ENCODE measurements around the gene NPR1. TPM values are rescaled to one million over a fixed set of nuclear protein-coding genes. Genes with fewer than 3 reads are reported as not detected.

The NPR1 gene
- total and polyA plus RNA-seq, 2 of the 13 experiments (the other 11 are each of a cell fraction or from before 2014, with no cell fraction given), result not detected

GRCh38 chr1:153670859-153671627 lies 7.4 kb upstream of the NPR1 start, which contains the start of gene ILF2 (continued):
- TF ChIP-seq KLF6 (CRISPR knock-in tag; IDR thresholded peaks at IDR 0.05), result no peak
- TF ChIP-seq ZNF572 (CRISPR knock-in tag; IDR thresholded peaks at IDR 0.05), result no peak
- TF ChIP-seq ZBTB43 (CRISPR knock-in tag; conservative IDR thresholded peaks at IDR 0.05), result 0 out of 2 replicates have a peak, but pooled peaks have one; percentile 29
- no peak for TF ChIP-seq MYNN (CRISPR knock-in tag; IDR thresholded peaks at IDR 0.05; ENCODE audit: low read depth)
- TF ChIP-seq FOXA1 (IDR thresholded peaks at IDR 0.05), result no peak
- no peak for TF ChIP-seq FOXA1 (CRISPR knock-in tag; IDR thresholded peaks at IDR 0.05)
- TF ChIP-seq JUNB (CRISPR knock-in tag; IDR thresholded peaks at IDR 0.05; ENCODE audit: borderline replicate concordance), result no peak; the same call in 1 of the 2 replicates
- no peak for TF ChIP-seq MLX (CRISPR knock-in tag; IDR thresholded peaks at IDR 0.05)
- 0 out of 2 replicates have a peak, but pooled peaks have one; percentile 39 for TF ChIP-seq MXD1 (CRISPR knock-in tag; IDR thresholded peaks at IDR 0.05)
- TF ChIP-seq ATF3 (CRISPR knock-in tag; IDR thresholded peaks at IDR 0.05), result no peak
- TF ChIP-seq CENPBD1 (CRISPR knock-in tag; IDR thresholded peaks at IDR 0.05; ENCODE audit: borderline replicate concordance, low read depth), result no peak
- TF ChIP-seq KAT2B (IDR thresholded peaks at IDR 0.05; ENCODE audit: borderline replicate concordance, low read depth, low read length), result 0 out of 2 replicates have a peak, but pooled peaks have one; percentile 24
- no peak for TF ChIP-seq ZNF101 (CRISPR knock-in tag; IDR thresholded peaks at IDR 0.05; ENCODE audit: borderline replicate concordance, low read depth)
- no peak for TF ChIP-seq STAT5B (CRISPR knock-in tag; IDR thresholded peaks at IDR 0.05)
- TF ChIP-seq SRSF4 (IDR thresholded peaks at IDR 0.05; ENCODE audit: low read depth, low read length, poor library complexity, severe bottlenecking), result no peak
- no peak for TF ChIP-seq ZNF326 (CRISPR knock-in tag; IDR thresholded peaks at IDR 0.05; ENCODE audit: borderline replicate concordance)
- TF ChIP-seq SIN3B (IDR thresholded peaks at IDR 0.05; ENCODE audit: low read length), result peak; percentile 68; the same call in 1 of the 2 replicates
- no peak for TF ChIP-seq ZNF180 (CRISPR knock-in tag; IDR thresholded peaks at IDR 0.05; ENCODE audit: borderline replicate concordance, low read depth)
- peak; percentile 95 for TF ChIP-seq RBM22 (optimal IDR thresholded peaks at IDR 0.05; ENCODE audit: low read length)
- no peak for TF ChIP-seq IRX3 (CRISPR knock-in tag; IDR thresholded peaks at IDR 0.05; ENCODE audit: borderline replicate concordance, low read depth)
- 0 out of 2 replicates have a peak, but pooled peaks have one; percentile 13 for TF ChIP-seq ZNF205 (CRISPR knock-in tag; IDR thresholded peaks at IDR 0.05)
- no peak for TF ChIP-seq ZNF775 (CRISPR knock-in tag; IDR thresholded peaks at IDR 0.05; ENCODE audit: borderline replicate concordance)
- TF ChIP-seq PRDM4 (CRISPR knock-in tag; IDR thresholded peaks at IDR 0.05; ENCODE audit: borderline replicate concordance), result no peak
- no peak for TF ChIP-seq SYNCRIP (IDR thresholded peaks at IDR 0.05; ENCODE audit: insufficient read depth, low read depth, low read length)
- no peak for TF ChIP-seq ZNF660 (CRISPR knock-in tag; IDR thresholded peaks at IDR 0.05; ENCODE audit: borderline replicate concordance, low read depth)

All from HepG2 (cell line).